ENCODE data around the gene TOGARAM2.

TOGARAM2 gene

DNA sequence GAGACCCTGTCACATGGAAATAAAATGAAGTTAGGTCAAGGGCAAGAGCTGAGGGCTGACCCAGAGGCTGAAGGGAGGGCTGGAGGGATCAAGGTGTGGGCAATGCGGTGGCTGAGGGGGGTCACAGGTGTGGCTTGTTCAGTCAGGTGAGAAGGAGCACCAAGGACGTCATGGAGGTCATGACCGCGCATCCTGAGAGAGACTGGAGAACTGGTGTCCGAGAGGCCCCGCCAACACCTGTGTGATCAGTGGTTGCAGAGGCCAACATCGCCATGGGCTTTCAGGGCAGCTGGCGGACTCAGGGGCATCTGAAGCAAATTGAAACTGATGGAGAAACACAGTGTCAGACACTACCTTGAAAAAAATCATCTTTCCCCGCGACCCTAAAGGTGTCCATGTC is 13.0 kb downstream of the TOGARAM2 start (continued):
- TF ChIP-seq, protein P1, sequence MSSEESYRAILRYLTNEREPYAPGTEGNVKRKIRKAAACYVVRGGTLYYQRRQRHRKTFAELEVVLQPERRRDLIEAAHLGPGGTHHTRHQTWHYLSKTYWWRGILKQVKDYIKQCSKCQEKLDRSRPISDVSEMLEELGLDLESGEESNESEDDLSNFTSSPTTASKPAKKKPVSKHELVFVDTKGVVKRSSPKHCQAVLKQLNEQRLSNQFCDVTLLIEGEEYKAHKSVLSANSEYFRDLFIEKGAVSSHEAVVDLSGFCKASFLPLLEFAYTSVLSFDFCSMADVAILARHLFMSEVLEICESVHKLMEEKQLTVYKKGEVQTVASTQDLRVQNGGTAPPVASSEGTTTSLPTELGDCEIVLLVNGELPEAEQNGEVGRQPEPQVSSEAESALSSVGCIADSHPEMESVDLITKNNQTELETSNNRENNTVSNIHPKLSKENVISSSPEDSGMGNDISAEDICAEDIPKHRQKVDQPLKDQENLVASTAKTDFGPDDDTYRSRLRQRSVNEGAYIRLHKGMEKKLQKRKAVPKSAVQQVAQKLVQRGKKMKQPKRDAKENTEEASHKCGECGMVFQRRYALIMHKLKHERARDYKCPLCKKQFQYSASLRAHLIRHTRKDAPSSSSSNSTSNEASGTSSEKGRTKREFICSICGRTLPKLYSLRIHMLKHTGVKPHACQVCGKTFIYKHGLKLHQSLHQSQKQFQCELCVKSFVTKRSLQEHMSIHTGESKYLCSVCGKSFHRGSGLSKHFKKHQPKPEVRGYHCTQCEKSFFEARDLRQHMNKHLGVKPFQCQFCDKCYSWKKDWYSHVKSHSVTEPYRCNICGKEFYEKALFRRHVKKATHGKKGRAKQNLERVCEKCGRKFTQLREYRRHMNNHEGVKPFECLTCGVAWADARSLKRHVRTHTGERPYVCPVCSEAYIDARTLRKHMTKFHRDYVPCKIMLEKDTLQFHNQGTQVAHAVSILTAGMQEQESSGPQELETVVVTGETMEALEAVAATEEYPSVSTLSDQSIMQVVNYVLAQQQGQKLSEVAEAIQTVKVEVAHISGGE (tag by site-specific recombination; conservative IDR thresholded peaks at IDR 0.05; ENCODE audit: low read depth), result no peak
- TF ChIP-seq SCRT2 (tag by site-specific recombination; IDR thresholded peaks at IDR 0.05) (no peak), TRIM28 (IDR thresholded peaks at IDR 0.05; ENCODE audit: borderline replicate concordance, low read length) (no peak), YY1 (tag by site-specific recombination; IDR thresholded peaks at IDR 0.05) (no peak), ZBTB1 (tag by site-specific recombination; IDR thresholded peaks at IDR 0.05) (no peak), ZNF133 (tag by site-specific recombination; IDR thresholded peaks at IDR 0.05) (no peak), GFI1B (tag by site-specific recombination; IDR thresholded peaks at IDR 0.05) (no peak), RBAK (tag by site-specific recombination; IDR thresholded peaks at IDR 0.05) (no peak)
- TF ChIP-seq, protein P2, sequence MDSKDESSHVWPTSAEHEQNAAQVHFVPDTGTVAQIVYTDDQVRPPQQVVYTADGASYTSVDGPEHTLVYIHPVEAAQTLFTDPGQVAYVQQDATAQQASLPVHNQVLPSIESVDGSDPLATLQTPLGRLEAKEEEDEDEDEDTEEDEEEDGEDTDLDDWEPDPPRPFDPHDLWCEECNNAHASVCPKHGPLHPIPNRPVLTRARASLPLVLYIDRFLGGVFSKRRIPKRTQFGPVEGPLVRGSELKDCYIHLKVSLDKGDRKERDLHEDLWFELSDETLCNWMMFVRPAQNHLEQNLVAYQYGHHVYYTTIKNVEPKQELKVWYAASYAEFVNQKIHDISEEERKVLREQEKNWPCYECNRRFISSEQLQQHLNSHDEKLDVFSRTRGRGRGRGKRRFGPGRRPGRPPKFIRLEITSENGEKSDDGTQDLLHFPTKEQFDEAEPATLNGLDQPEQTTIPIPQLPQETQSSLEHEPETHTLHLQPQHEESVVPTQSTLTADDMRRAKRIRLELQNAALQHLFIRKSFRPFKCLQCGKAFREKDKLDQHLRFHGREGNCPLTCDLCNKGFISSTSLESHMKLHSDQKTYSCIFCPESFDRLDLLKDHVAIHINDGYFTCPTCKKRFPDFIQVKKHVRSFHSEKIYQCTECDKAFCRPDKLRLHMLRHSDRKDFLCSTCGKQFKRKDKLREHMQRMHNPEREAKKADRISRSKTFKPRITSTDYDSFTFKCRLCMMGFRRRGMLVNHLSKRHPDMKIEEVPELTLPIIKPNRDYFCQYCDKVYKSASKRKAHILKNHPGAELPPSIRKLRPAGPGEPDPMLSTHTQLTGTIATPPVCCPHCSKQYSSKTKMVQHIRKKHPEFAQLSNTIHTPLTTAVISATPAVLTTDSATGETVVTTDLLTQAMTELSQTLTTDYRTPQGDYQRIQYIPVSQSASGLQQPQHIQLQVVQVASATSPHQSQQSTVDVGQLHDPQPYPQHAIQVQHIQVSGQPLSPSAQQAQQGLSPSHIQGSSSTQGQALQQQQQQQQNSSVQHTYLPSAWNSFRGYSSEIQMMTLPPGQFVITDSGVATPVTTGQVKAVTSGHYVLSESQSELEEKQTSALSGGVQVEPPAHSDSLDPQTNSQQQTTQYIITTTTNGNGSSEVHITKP (tag by site-specific recombination; IDR thresholded peaks at IDR 0.05), result no peak

DNA sequence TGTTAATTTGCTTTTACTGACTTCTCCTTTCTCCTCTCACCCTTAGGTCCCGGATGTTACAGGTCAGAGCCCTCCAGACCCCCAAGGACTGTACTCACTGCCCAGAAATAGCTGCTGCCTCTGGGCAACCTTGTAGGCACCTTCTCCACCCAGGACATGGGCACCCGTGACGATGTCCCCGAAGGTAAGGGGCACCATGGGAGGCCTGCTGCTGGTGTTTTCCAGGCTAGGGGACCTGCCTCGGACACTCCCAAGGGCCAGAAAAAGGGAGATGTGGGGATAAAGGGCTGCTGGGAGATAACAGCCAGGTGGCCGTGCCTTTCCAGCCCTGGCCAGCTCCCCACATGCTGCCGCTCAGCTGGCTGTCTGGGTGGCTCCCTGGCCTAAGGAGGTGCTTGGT is 13.6 kb downstream of the TOGARAM2 start:
- TF ChIP-seq, protein P3, sequence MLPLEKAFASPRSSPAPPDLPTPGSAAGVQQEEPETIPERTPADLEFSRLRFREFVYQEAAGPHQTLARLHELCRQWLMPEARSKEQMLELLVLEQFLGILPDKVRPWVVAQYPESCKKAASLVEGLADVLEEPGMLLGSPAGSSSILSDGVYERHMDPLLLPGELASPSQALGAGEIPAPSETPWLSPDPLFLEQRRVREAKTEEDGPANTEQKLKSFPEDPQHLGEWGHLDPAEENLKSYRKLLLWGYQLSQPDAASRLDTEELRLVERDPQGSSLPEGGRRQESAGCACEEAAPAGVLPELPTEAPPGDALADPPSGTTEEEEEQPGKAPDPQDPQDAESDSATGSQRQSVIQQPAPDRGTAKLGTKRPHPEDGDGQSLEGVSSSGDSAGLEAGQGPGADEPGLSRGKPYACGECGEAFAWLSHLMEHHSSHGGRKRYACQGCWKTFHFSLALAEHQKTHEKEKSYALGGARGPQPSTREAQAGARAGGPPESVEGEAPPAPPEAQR (tag by site-specific recombination; IDR thresholded peaks at IDR 0.05), result no peak
- TF ChIP-seq ZNF335 (tag by site-specific recombination; conservative IDR thresholded peaks at IDR 0.05), result no peak
- no peak for TF ChIP-seq ZNF514 (tag by site-specific recombination; IDR thresholded peaks at IDR 0.05)
- no peaks in the 10 kb centered on the region for H3K36me3 ChIP-seq (ENCODE audit: control insufficient read depth in 2 of 2, insufficient read depth in 1 of 2, low read length in 2 of 2)
- no peak overlapping the region for H3K27ac ChIP-seq (ENCODE audit: extremely low read depth, low read depth, low read length)
- no peaks in the 10 kb centered on the region for H3K4me1 ChIP-seq (ENCODE audit: control insufficient read depth, insufficient read depth, low read length)
- POLR2A ChIA-PET, result no interaction called here
- CTCF ChIA-PET, result no interaction called here
- no peak overlapping the region for H3K4me3 ChIP-seq (ENCODE audit: low read depth, low read length)
- H3K9me3 ChIP-seq (ENCODE audit: control insufficient read depth, insufficient read depth, low read depth, low read length), result no peaks in the 10 kb centered on the region

DNA sequence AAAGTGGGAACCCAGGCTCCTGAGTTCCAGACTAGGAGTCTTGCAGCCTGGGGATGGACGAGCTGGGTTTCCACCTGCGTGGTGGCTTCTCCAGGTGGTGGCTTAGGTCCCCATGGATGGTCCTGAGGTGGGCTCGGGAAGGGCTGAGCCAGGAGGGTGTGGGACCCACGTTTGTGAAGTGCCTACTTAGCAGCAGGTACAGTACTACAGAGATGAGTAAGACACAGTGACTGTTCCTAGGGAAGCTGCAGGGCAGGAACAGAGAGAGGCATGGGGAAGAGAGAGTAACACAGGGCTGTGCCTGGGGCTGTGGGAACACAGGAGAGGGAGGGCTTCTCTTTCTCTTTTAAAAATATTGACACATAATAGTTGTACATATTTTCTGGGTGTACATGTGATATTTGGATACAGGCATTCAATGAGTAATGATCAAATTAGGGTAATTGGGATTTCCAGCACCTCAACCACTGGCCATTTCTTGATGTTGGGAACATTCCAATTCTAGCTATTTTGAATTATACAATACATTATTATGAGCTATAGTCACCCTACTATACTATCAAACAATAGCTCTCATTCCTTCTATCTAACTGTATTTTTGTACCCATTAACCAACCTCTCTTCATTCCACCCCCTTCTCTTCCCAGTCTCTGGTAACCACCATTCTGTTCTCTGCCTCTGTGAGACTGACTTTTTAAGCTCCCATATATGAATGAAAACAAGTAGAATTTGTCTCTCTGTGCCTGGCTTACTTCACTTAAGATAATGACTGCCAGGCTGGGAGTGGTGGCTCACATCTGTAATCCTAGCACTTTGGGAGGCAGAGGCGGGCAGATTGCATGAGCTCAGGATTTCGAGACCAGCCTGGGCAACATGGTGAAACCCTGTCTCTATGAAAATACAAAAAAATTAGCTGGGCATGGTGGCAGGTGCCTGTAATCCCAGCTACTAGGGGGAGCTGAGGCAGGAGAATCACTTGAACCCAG is 15.0 kb downstream of the TOGARAM2 start:
- no peaks in the 10 kb centered on the region for H3K4me1 ChIP-seq (ENCODE audit: control insufficient read depth, insufficient read depth, low read length)
- POLR2A ChIA-PET, result interaction anchor here (0.6 kb wide), 1 partner anchor 46 kb away, joined by 3 read pairs; no protein-coding TSS in a partner anchor
- H3K4me3 ChIP-seq (ENCODE audit: low read depth, low read length), result no peak overlapping the region
- CTCF ChIA-PET, result interaction anchor here (0.7 kb wide), 1 partner anchor 764 kb away, joined by 3 read pairs; no protein-coding TSS in a partner anchor
- no peaks in the 10 kb centered on the region for H3K36me3 ChIP-seq (ENCODE audit: control insufficient read depth in 2 of 2, insufficient read depth in 1 of 2, low read length in 2 of 2)
- no peaks in the 10 kb centered on the region for H3K9me3 ChIP-seq (ENCODE audit: control insufficient read depth, insufficient read depth, low read depth, low read length)
- H3K27ac ChIP-seq (ENCODE audit: extremely low read depth, low read depth, low read length), result no peak overlapping the region
- TF ChIP-seq ZNF416 (tag by site-specific recombination; IDR thresholded peaks at IDR 0.05), result no peak
- no peak for TF ChIP-seq ZNF214 (tag by site-specific recombination; IDR thresholded peaks at IDR 0.05; ENCODE audit: borderline replicate concordance)
- TF ChIP-seq ZNF324 (tag by site-specific recombination; IDR thresholded peaks at IDR 0.05), result no peak
- no peak for TF ChIP-seq SCRT2 (tag by site-specific recombination; IDR thresholded peaks at IDR 0.05)
- no peak for TF ChIP-seq ZNF777 (tag by site-specific recombination; IDR thresholded peaks at IDR 0.05; ENCODE audit: borderline replicate concordance)
- TF ChIP-seq ZNF521 (tag by site-specific recombination; IDR thresholded peaks at IDR 0.05), result no peak
- TF ChIP-seq ZNF19 (tag by site-specific recombination; IDR thresholded peaks at IDR 0.05; ENCODE audit: low read depth), result no peak
- no peak for TF ChIP-seq HOXC10 (CRISPR knock-in tag; IDR thresholded peaks at IDR 0.05)
- TF ChIP-seq ZNF350 (tag by site-specific recombination; IDR thresholded peaks at IDR 0.05), result no peak
- TF ChIP-seq, protein P4, sequence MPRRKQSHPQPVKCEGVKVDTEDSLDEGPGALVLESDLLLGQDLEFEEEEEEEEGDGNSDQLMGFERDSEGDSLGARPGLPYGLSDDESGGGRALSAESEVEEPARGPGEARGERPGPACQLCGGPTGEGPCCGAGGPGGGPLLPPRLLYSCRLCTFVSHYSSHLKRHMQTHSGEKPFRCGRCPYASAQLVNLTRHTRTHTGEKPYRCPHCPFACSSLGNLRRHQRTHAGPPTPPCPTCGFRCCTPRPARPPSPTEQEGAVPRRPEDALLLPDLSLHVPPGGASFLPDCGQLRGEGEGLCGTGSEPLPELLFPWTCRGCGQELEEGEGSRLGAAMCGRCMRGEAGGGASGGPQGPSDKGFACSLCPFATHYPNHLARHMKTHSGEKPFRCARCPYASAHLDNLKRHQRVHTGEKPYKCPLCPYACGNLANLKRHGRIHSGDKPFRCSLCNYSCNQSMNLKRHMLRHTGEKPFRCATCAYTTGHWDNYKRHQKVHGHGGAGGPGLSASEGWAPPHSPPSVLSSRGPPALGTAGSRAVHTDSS (tag by site-specific recombination; IDR thresholded peaks at IDR 0.05), result no peak
- no peak for TF ChIP-seq ZNF621 (tag by site-specific recombination; IDR thresholded peaks at IDR 0.05)
- no peak for TF ChIP-seq ZNF132 (tag by site-specific recombination; IDR thresholded peaks at IDR 0.05; ENCODE audit: borderline replicate concordance)
